ENCODE data around the gene INF2. TPM values are rescaled to one million over a fixed set of nuclear protein-coding genes. Genes with fewer than 3 reads are reported as not detected.
"Not testable (repeated sequence)": the region's sequence is repeated elsewhere in the genome, so short reads cannot be mapped to it uniquely, and the experiment has no call there.

The INF2 gene
- total RNA-seq, 1 experiment from 2014 or later: 70.8 TPM

- ChIA-PET POLR2A (no interaction called here), CTCF (interaction anchor here (0.5 to 1.0 kb wide), 2 partner anchors 37 to 39 kb away, joined by 3 read pairs; no protein-coding TSS in a partner anchor)
- Mint-ChIP-seq H3K27me3 (ENCODE audit: insufficient read depth, unreplicated experiment) (no peaks in the 10 kb centered on the region), H3K27ac (ENCODE audit: unreplicated experiment) (no peak overlapping the region), H3K4me3 (ENCODE audit: unreplicated experiment) (no peak overlapping the region), H3K36me3 (ENCODE audit: insufficient read depth, unreplicated experiment) (peaks cover 6% of the 10 kb centered on the region), H3K4me1 (ENCODE audit: low read depth, unreplicated experiment) (no peaks in the 10 kb centered on the region), H3K9me3 (ENCODE audit: unreplicated experiment) (peaks cover 19% of the 10 kb centered on the region)
- peaks cover 4% of the 10 kb centered on the region; the same call in 1 of the 2 replicates for H3K4me1 ChIP-seq
- H3K36me3 ChIP-seq (ENCODE audit: control insufficient read depth, insufficient read depth, low read length): no peaks in the 10 kb centered on the region
- DNase-seq: no peak
- no peak for TF ChIP-seq CTCF (IDR thresholded peaks at IDR 0.05; ENCODE audit: insufficient read depth in 1 of 2, low read depth in 1 of 2, low read length in 1 of 2, severe bottlenecking in 1 of 2, unreplicated experiment in 1 of 2)
- H3K9me3 ChIP-seq: no peaks in the 10 kb centered on the region
- no TSS peak for BruUV-seq (replicated peaks)
- intact Hi-C loops (cut with micrococcal nuclease; ENCODE audit: unreplicated experiment): loop anchor here (1.0 to 5.0 kb wide), 2 partner anchors 36 to 57 kb away; partner anchors contain the start of gene INF2
- no peak overlapping the region for H3K4me3 ChIP-seq (ENCODE audit: low read depth, low read length)
- no peaks in the 10 kb centered on the region for H3K27me3 ChIP-seq (replicated peaks; ENCODE audit: control insufficient read depth, insufficient read depth, low read length)
Measured at GRCh38 chr14:104650981-104651875, 38.2 kb upstream of the INF2 start.

GRCh38 chr14:104651876-104652260 is 37.5 kb upstream of the INF2 start:
- POLR2A ChIA-PET: no interaction called here
- Mint-ChIP-seq H3K9me3 (ENCODE audit: unreplicated experiment) (peaks cover 19% of the 10 kb centered on the region), H3K27ac (ENCODE audit: unreplicated experiment) (no peak overlapping the region), H3K36me3 (ENCODE audit: insufficient read depth, unreplicated experiment) (peaks cover 6% of the 10 kb centered on the region), H3K4me1 (ENCODE audit: low read depth, unreplicated experiment) (no peaks in the 10 kb centered on the region), H3K4me3 (ENCODE audit: unreplicated experiment) (no peak overlapping the region), H3K27me3 (ENCODE audit: insufficient read depth, unreplicated experiment) (no peaks in the 10 kb centered on the region)
- CTCF ChIA-PET: interaction anchor here (1.0 kb wide), 1 partner anchor 36 kb away, joined by 3 read pairs; no protein-coding TSS in a partner anchor
- no peak for TF ChIP-seq CTCF (IDR thresholded peaks at IDR 0.05; ENCODE audit: insufficient read depth in 1 of 2, low read depth in 1 of 2, low read length in 1 of 2, severe bottlenecking in 1 of 2, unreplicated experiment in 1 of 2)
- Histone ChIP-seq H3K9me3 (no peaks in the 10 kb centered on the region), H3K36me3 (ENCODE audit: control insufficient read depth, insufficient read depth, low read length) (no peaks in the 10 kb centered on the region), H3K27me3 (replicated peaks; ENCODE audit: control insufficient read depth, insufficient read depth, low read length) (no peaks in the 10 kb centered on the region), H3K4me3 (ENCODE audit: low read depth, low read length) (no peak overlapping the region), H3K4me1 (peaks cover 4% of the 10 kb centered on the region; the same call in 1 of the 2 replicates)
- DNase-seq: no peak
- intact Hi-C loops (cut with micrococcal nuclease; ENCODE audit: unreplicated experiment): loop anchor here (5.0 kb wide), 1 partner anchor 35 kb away; the partner anchor contains the start of gene INF2
- BruUV-seq (replicated peaks): no TSS peak

DNA sequence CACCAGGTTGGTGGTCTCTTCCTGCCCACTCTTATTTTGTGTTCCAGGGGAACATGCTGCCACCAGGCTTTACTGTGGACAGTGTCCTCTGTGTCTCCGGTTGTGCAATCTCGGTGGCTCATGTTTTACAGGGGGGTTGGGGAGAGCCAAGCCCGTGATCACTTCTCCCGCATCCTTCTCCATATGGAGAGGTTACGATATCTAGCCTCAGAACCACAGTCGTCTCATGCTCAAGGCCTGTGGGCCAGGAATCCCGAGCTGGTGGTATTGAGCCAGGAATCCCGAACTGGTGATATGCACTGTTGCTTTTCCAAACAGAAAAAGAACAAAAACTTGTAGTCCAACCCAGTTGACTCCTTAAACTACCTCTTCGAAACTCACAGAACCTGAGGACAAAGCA is 37.0 kb upstream of the INF2 start:
- H3K4me3 Mint-ChIP-seq (ENCODE audit: unreplicated experiment): no peak overlapping the region
- Histone ChIP-seq H3K27me3 (replicated peaks; ENCODE audit: control insufficient read depth, insufficient read depth, low read length) (no peaks in the 10 kb centered on the region), H3K36me3 (ENCODE audit: control insufficient read depth, insufficient read depth, low read length) (no peaks in the 10 kb centered on the region), H3K9me3 (no peaks in the 10 kb centered on the region), H3K4me1 (peaks cover 4% of the 10 kb centered on the region; the same call in 1 of the 2 replicates), H3K4me3 (ENCODE audit: low read depth, low read length) (no peak overlapping the region)
- peaks cover 19% of the 10 kb centered on the region for H3K9me3 Mint-ChIP-seq (ENCODE audit: unreplicated experiment)
- TF ChIP-seq CTCF (IDR thresholded peaks at IDR 0.05; ENCODE audit: insufficient read depth in 1 of 2, low read depth in 1 of 2, low read length in 1 of 2, severe bottlenecking in 1 of 2, unreplicated experiment in 1 of 2): no peak
- BruUV-seq (replicated peaks): no TSS peak
- POLR2A ChIA-PET: no interaction called here
- no peaks in the 10 kb centered on the region for H3K27me3 Mint-ChIP-seq (ENCODE audit: insufficient read depth, unreplicated experiment)
- H3K4me1 Mint-ChIP-seq (ENCODE audit: low read depth, unreplicated experiment): no peaks in the 10 kb centered on the region
- peaks cover 6% of the 10 kb centered on the region for H3K36me3 Mint-ChIP-seq (ENCODE audit: insufficient read depth, unreplicated experiment)
- DNase-seq: no peak
- CTCF ChIA-PET: interaction anchor here (0.6 kb wide), 1 partner anchor 497 kb away, joined by 3 read pairs; no protein-coding TSS in a partner anchor
- no peak overlapping the region for H3K27ac Mint-ChIP-seq (ENCODE audit: unreplicated experiment)
- intact Hi-C loops (cut with micrococcal nuclease; ENCODE audit: unreplicated experiment): loop anchor here (5.0 kb wide), 1 partner anchor 35 kb away; the partner anchor contains the start of gene INF2

DNA sequence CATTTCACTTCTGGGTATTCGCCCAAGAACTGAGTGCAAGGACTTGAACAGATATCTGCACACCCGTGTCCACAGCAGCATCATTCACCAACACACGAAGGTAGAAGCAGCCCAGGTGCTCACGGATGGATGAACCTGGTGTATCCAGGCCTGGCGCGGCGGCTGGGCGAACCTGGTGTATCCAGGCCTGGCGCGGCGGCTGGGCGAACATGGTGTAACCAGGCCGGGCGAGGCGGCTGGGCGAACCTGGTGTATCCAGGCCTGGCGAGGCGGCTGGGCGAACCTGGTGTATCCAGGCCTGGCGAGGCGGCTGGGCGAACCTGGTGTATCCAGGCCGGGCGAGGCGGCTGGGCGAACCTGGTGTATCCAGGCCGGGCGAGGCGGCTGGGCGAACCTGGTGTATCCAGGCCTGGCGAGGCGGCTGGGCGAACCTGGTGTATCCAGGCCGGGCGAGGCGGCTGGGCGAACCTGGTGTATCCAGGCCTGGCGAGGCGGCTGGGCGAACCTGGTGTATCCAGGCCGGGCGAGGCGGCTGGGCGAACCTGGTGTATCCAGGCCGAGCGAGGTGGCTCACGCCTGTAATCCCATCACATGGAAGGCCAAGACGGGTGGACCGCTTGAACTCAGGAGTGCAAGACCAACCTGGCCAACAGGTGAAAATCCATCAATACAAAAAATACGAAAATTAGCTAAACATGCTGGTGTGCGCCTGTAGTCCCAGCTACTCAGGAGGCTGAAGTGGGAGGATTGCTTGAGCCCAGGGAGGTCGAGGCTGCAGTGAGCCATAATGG is 36.1 kb upstream of the INF2 start:
- H3K36me3 Mint-ChIP-seq (ENCODE audit: insufficient read depth, unreplicated experiment); BruUV-seq (replicated peaks); H3K27ac Mint-ChIP-seq (ENCODE audit: unreplicated experiment); H3K9me3 ChIP-seq; H3K27me3 Mint-ChIP-seq (ENCODE audit: insufficient read depth, unreplicated experiment); H3K4me3 Mint-ChIP-seq (ENCODE audit: unreplicated experiment); H3K4me1 Mint-ChIP-seq (ENCODE audit: low read depth, unreplicated experiment); H3K4me3 ChIP-seq (ENCODE audit: low read depth, low read length); DNase-seq; H3K36me3 ChIP-seq (ENCODE audit: control insufficient read depth, insufficient read depth, low read length); POLR2A ChIA-PET; H3K4me1 ChIP-seq; H3K27me3 ChIP-seq (replicated peaks; ENCODE audit: control insufficient read depth, insufficient read depth, low read length): not testable (repeated sequence)
- intact Hi-C loops (cut with micrococcal nuclease; ENCODE audit: unreplicated experiment): loop anchor here (5.0 kb wide), 1 partner anchor 34 kb away; the partner anchor contains the start of gene INF2
- CTCF ChIA-PET: interaction anchor here (0.7 kb wide), 1 partner anchor 661 kb away, joined by 3 read pairs; the partner anchor contains the start of gene PACS2
- H3K9me3 Mint-ChIP-seq (ENCODE audit: unreplicated experiment): peaks cover 19% of the 10 kb centered on the region
